ENCODE data around the gene SMAD3. TPM values are rescaled to one million over a fixed set of nuclear protein-coding genes. Genes with fewer than 3 reads are reported as not detected.
"Not testable (repeated sequence)": the region's sequence is repeated elsewhere in the genome, so short reads cannot be mapped to it uniquely, and the experiment has no call there.

SMAD3 gene
- total and polyA plus RNA-seq, 2 donors (not counting 1 experiment from before 2014, with no cell fraction given), result 55.9 to 163 TPM

DNA sequence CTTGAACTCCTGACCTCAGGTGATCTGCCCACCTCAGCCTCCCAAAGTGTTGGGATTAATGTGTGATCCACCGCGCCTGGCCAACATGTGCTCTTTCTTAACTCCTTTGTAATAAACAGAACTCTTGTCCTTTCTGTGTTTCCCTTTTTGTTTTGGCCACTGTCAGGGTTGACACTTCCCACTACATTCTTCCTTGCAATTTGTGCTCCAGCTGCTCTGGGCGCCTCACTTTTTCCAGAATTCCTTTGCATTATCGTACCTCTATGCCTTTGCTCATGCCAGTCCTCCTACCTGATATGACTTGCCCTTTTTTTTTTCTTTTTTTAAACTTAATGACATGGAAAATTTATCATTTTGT lies 38.8 kb upstream of the SMAD3 start:
- no peak for DNase-seq
- H3K9ac ChIP-seq (ENCODE audit: low read length), result no peak overlapping the region

DNA sequence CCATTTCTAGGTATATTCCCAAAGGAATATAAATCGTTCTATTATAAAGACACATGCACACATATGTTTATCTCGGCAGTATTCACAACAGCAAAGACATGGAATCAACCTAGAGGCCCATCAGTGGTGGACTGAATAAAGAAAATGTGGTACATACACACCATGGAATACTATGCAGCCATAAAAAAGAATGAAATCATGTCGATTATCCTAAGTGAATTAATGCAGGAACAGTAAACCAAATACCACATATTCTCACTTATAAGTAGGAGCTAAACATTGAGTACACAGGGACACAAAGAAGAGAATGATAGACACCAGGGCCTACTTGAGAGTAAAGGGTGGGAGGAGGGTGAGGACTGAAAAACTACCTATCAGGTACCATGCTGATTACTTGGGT lies 37.0 kb upstream of the SMAD3 start:
- Histone ChIP-seq H3K27me3 (replicated peaks in 1 of 4; ENCODE audit: control extremely low read depth in 1 of 4, control insufficient read depth in 3 of 4, insufficient read depth in 4 of 4, low read length in 3 of 4) (peaks cover 0 to 22% (median 8%) of the 10 kb centered on the region in 4 experiments), H3K4me1 (ENCODE audit: control insufficient read depth in 2 of 2, insufficient read depth in 2 of 2, low read length in 2 of 2) (peaks cover 10 to 24% of the 10 kb centered on the region in 2 donors)
- POLR2A ChIA-PET; H3K9ac ChIP-seq (ENCODE audit: low read length); H3K4me2 ChIP-seq (replicated peaks; ENCODE audit: low read depth, low read length, poor library complexity, severe bottlenecking); H3K4me3 Mint-ChIP-seq; H3K79me2 ChIP-seq (ENCODE audit: control insufficient read depth, insufficient read depth, low read length); intact Hi-C loops (cut with micrococcal nuclease); H3K27ac Mint-ChIP-seq; H2AFZ ChIP-seq (ENCODE audit: insufficient read depth, low read depth, low read length, poor library complexity, severe bottlenecking); CTCF ChIA-PET; H3K9me3 ChIP-seq (ENCODE audit: control extremely low read depth in 1 of 3, control insufficient read depth in 2 of 3, insufficient read depth in 1 of 3, low read length in 2 of 3); DNase-seq; H3K4me3 ChIP-seq (ENCODE audit: control extremely low read depth in 1 of 5, extremely low read depth in 1 of 5, insufficient read depth in 1 of 5, low read depth in 2 of 5, low read length in 4 of 5); ATAC-seq (ENCODE audit: low read depth); H3K36me3 ChIP-seq (replicated peaks in 1 of 2; ENCODE audit: control extremely low read depth in 1 of 2, control insufficient read depth in 1 of 2, extremely low read depth in 1 of 2, insufficient read depth in 2 of 2, low read length in 1 of 2); H3K4me1 Mint-ChIP-seq; H3K27me3 Mint-ChIP-seq; H3K9me3 Mint-ChIP-seq (ENCODE audit: insufficient read depth); H3K27ac ChIP-seq (ENCODE audit: low read length in 2 of 2); H4K20me1 ChIP-seq (ENCODE audit: control insufficient read depth, insufficient read depth, low read length, poor library complexity, severe bottlenecking): not testable (repeated sequence)
- WGBS (ENCODE audit: insufficient coverage), result no CpG with 5 or more reads among the region's 3 CpGs

More for the DNA sequence above, 38.8 kb upstream of the SMAD3 start:
- Histone ChIP-seq H3K27me3 (replicated peaks in 1 of 4; ENCODE audit: control extremely low read depth in 1 of 4, control insufficient read depth in 3 of 4, insufficient read depth in 4 of 4, low read length in 3 of 4) (peaks cover 0 to 5% (median 2%) of the 10 kb centered on the region in 4 experiments), H3K27ac (ENCODE audit: low read length in 2 of 2) (no peak overlapping the region), H3K4me3 (ENCODE audit: control extremely low read depth in 1 of 5, extremely low read depth in 1 of 5, insufficient read depth in 1 of 5, low read depth in 2 of 5, low read length in 4 of 5) (no peak overlapping the region), H3K9me3 (ENCODE audit: control extremely low read depth in 1 of 3, control insufficient read depth in 2 of 3, insufficient read depth in 1 of 3, low read length in 2 of 3) (no peaks in the 10 kb centered on the region), H3K4me2 (replicated peaks; ENCODE audit: low read depth, low read length, poor library complexity, severe bottlenecking) (no peak overlapping the region), H3K36me3 (replicated peaks in 1 of 2; ENCODE audit: control extremely low read depth in 1 of 2, control insufficient read depth in 1 of 2, extremely low read depth in 1 of 2, insufficient read depth in 2 of 2, low read length in 1 of 2) (no peaks in the 10 kb centered on the region), H3K4me1 (ENCODE audit: control insufficient read depth in 2 of 2, insufficient read depth in 2 of 2, low read length in 2 of 2) (peaks cover 0 to 13% of the 10 kb centered on the region in 2 donors), H4K20me1 (ENCODE audit: control insufficient read depth, insufficient read depth, low read length, poor library complexity, severe bottlenecking) (no peaks in the 10 kb centered on the region), H3K79me2 (ENCODE audit: control insufficient read depth, insufficient read depth, low read length) (no peaks in the 10 kb centered on the region), H2AFZ (ENCODE audit: insufficient read depth, low read depth, low read length, poor library complexity, severe bottlenecking) (no peak overlapping the region)
- H3K9me3 Mint-ChIP-seq (ENCODE audit: insufficient read depth), result no peaks in the 10 kb centered on the region
- H3K4me3 Mint-ChIP-seq, result no peak overlapping the region
- no peak for TF ChIP-seq EZH2 (IDR thresholded peaks at IDR 0.05; ENCODE audit: borderline replicate concordance, insufficient read depth, low read depth, low read length, poor library complexity, severe bottlenecking)
- no peak for TF ChIP-seq CTCF (IDR thresholded peaks at IDR 0.05)
- intact Hi-C loops (cut with micrococcal nuclease), result no loop called here
- peaks cover 6% of the 10 kb centered on the region for H3K27me3 Mint-ChIP-seq
- no peak for ATAC-seq (ENCODE audit: low read depth)
- H3K27ac Mint-ChIP-seq, result no peak overlapping the region
- CTCF ChIA-PET, result no interaction called here
- 94% methylated on average over 3 of the region's 4 CpGs for WGBS (ENCODE audit: insufficient coverage)
- peaks cover 3% of the 10 kb centered on the region for H3K4me1 Mint-ChIP-seq
- POLR2A ChIA-PET, result no interaction called here
